NCI-H524 (cell line): ENCODE results near the gene KCTD16.
A peak's percentile ranks its signal among the peaks of the same experiment; 100 is the strongest.

ENCODE experiments used
- DNase-seq, 2 experiments: peaks; one replicate each; lab custom pipeline; 2025; lab: John Stamatoyannopoulos, UW

Gene KCTD16

DNA sequence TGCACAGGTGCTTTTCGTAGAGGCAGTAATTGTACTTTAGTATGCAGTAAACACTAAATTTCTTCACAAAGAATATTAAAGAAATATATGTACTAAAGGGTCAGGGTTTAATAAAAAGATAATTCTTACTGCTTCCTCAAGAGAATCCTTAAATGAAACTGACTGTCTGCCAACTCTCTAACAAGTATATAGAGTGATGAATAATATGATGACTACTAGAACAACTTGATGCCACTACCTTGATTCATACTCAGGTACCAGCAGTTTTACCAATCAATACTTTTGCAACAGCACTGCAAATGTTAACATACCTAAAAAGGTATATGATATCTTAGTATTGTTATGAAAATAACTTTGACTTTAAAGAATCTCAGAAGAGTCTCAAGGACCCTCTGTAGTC, 4.0 kb upstream of the KCTD16 start:
- no peak for DNase-seq

DNA sequence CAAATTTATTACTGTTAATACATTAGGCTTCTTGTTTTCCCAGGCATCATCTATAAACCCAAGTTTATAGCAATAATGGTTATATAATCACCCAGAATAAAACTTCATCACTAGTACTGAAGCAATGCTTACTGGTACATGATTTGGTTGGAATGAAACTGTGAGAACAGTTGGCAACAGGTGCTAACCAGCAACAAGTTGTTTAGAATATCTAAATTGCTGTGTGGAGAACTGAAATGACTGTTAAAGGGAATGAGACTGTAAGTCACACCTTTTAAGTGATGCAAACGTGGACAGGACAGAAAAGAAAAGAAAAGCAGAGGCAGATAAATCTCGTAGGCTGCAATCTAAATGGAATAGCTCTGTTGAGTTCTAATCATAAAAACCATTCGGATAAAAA, 2.7 kb upstream of the KCTD16 start:
- DNase-seq, result no peak

DNA sequence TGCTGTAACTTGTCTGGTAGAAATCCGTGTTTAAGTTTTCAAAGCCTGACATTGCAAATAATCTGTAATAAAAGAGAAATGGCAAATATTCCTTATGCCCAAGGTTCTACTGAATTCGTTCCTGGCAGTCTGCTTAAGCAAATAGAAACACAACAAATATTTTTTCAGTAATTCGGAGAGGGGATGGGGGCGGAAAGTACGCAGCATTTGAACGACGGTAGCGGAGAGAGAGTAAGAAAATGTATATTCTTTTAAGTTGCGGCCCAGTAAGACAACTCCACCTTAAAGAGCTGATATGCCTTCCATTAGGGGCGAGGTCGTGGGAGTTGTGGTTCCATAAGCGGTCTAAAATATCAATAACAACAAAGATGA, 783 bp upstream of the KCTD16 start:
- DNase-seq, result no peak

DNA sequence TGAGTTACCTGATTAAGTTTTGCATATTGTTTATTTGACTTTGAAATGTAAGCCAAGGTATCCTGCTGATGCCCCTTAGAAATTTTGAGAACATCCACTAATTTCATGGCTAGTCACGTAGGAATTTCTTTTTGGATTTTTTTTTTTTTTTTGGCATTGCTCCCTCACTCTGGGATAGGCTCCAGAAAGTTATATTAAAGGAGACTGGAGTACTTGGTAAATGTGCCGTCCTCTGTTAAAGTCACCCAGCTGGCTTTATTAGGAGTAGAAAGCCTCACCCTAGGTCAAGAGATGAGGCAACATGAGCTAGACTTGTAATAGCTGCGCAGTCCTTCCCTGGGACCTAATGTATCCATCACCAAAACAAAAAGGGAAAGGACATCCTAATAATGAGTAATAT, 3.1 kb downstream of the KCTD16 start:
- no peak for DNase-seq

GRCh38 chr5:144177548-144177947, 6.9 kb downstream of the KCTD16 start:
- DNase-seq, result no peak

- no peak for DNase-seq
Observed at GRCh38 chr5:144179226-144179625, 8.6 kb downstream of the KCTD16 start.

DNA sequence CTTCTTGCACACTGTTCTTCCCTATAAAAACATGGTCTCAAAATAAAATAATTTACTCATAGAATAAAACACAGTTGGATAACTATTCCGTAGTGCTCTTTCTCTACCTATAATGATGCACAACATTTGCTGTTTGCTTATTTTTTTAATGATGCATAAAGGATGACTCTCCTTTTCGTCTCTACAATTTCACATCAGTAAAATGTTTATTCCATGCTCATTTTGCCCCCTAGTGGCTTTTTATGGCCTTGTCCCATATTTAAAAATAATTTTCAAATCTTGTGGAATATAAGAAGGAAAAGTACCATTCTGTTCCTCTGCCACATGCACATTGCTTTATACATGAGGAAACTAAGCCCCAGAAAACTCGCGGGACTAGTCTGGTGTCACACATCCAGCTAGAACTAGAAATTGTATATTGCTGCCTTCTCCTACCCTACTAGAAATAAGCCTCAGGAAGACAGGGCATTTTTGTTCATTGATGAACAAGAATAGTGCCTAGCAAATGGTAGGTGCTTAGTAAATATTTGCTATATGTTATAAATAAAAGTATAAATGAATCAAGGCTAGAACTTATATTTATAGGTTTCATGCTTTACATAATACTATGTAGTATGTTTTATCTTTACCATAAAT, 12.7 kb downstream of the KCTD16 start:
- DNase-seq, result peak in 1 of 2 experiments; percentile 40

GRCh38 chr5:144187699-144188294, 17.1 kb downstream of the KCTD16 start:
- no peak for DNase-seq

- DNase-seq, result no peak
Observed at GRCh38 chr5:144189800-144190429, 19.2 kb downstream of the KCTD16 start.

DNA sequence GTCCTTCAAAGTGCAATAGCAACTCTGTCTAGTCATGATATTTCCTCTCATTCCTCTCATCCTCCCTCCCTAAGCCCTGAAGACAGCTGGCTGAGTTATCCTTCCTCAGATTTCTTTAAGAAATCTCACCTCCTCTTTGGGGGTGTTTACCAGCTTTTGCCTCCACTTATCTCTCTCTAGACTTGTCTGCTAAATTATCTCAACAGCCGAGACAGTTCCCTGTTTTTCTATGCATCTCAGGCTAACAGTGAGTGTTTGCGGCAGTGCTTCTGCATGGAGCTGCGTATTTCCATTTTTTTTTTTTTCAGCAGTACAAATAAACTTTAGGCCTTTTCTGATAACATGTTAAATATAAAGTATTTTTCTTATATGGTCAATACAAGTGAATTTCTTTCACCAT, 20.9 kb downstream of the KCTD16 start:
- peak in 1 of 2 experiments; percentile 3 for DNase-seq

DNA sequence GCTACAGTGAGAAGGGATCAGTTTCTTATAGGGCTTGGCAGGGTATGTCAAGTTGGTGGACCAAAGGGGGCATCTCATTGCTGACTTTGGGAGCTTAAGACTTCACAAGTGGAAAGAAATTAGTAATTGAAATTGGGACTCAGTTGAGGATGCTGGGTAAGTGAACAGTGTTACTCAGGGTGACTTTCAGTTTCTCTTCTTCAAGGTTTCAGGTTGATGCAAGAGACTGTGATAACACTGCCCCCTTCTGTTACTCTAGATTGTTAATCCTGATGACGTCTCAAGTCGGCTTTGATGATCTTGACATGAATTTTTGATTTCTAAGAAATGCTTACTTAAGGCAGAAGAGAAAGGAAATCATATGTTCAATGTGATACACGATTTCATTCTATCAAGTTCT, 21.3 kb downstream of the KCTD16 start:
- peak; percentile 4 to 44 for DNase-seq

GRCh38 chr5:144192661-144193060, 22.0 kb downstream of the KCTD16 start:
- DNase-seq, result no peak

DNA sequence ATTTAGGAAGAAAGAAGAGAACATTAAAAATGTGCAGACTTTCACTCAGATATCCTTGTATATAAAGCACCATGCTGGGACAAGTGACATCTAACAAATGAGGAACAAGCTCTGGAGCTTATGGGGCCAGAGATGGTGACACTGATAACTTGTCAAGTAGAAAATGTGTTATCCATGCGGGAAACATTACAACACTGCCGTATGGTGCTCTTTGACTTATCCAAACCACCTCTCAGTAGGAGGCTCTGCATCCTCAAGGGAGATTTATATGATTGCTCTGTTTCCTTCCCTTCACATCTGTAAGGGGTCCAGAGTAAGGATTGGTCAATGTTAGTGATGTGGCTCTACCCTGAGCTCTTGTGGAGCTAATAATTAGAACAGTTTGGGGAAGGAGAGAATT, 23.5 kb downstream of the KCTD16 start:
- DNase-seq, result no peak

DNA sequence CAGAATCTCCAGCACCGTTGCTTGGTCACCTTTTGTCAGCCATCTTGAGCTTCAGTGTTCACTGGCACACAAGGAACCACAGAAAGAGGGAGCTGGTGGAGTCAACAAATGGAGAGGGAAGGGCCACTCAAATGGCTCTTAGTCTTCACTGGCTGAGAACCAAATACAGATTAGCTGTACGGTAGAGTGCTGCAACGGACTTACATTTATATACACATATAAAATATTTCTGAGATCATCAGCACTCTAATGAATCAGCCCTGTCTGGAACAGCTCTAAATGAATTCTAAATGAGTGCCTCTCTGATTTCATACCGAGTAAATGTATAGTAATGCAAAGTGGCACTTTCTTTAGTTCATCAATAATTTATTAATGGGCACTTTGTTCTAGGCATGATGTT, 24.8 kb downstream of the KCTD16 start:
- DNase-seq, result no peak

DNA sequence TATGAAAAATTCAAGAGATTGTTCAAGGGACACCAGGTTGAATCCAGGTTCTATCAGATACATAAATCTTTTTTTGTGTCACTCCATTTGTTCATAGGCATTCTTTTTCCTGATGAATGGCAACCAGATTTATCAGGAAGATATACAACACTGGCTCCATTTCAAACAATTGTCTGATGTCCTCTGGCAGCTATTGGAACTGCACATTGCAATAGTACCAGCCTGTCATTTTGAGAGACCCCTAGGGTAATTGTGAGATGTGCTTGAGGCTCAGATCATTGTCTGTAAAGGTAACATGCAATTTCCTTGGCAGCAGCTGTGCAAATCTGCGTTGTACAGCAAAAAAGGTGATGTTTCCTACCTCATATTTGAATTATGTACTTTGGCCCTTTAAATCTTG, 25.9 kb downstream of the KCTD16 start:
- DNase-seq, result no peak

GRCh38 chr5:144198386-144198785, 27.7 kb downstream of the KCTD16 start:
- no peak for DNase-seq

DNA sequence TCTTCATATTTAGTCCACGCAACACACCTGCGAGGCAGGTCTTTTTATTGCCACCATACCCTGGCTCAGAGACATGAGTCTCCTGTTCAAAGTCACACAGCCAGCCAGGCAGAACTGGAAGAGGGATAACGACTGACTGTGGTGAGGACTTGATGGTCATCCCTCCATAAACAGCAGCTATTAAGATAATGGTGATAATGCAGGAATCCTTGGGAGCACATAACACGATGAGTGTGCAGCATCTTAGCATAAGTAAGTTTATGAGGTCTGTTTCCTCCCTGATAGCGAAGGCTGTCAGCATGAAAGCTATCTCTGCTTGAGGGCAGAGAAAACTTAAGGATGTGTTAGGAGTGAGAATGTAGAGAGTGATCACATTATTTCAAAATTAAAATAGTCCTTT, 30.9 kb downstream of the KCTD16 start:
- DNase-seq, result no peak

GRCh38 chr5:144202072-144202471, 31.4 kb downstream of the KCTD16 start:
- no peak for DNase-seq

DNA sequence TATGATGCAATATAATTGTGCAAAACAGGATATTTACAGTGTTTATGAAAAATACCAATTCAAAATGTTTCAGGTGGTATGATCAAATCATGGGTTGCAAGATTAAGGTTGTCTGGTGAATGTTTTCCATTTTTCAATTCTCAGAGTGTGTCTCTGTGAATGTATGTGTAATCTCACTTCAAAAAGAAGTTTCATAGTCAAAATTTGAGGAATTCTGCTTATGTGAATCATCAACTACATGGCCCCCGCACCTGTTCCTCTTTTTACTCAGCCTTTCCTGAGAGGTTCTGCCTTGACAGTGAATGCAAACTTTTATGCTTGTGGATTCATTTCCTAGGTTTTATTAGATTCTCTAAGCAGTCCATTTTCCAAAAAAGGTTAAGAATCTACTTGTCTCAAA, 32.1 kb downstream of the KCTD16 start:
- DNase-seq, result no peak

DNA sequence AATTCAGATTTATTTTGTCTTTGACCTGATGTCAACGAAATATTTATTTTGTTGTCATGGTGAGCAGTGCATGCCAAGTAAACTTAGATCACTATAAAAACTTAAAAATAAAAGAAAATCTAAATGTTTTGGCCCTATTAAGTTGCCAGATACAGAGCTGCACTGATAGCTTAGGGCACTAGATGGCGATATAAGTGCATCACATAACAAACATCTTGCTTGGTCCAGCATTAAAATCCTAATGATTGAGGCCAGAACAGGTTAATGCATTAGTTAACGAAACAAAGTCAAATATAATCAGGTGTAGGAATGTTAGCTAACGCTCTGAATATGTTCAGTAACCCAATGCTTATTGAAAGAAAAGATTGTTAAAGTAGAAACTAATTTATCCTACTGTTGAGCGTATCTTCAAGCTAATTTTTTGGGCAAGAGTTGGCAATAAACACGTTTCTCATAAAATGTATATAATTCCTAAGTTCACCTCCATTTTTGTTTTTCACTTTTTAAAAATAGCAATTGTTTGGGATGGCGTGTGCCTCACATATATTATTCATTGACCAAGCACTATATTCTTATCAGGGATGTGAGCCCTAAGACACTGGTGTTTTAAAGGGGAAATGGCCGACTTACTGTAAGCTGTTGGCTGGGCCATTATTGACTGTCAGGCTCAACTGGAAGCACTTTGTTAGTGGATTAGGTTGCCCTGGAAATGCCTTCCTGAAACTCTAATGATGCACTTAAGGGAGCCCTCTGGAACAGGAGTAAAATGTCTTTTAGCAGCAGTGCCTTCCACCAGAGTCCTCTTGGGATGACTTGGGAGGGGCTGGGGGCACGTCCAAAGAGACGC, 33.3 kb downstream of the KCTD16 start:
- peak; percentile 72 to 80 for DNase-seq

DNA sequence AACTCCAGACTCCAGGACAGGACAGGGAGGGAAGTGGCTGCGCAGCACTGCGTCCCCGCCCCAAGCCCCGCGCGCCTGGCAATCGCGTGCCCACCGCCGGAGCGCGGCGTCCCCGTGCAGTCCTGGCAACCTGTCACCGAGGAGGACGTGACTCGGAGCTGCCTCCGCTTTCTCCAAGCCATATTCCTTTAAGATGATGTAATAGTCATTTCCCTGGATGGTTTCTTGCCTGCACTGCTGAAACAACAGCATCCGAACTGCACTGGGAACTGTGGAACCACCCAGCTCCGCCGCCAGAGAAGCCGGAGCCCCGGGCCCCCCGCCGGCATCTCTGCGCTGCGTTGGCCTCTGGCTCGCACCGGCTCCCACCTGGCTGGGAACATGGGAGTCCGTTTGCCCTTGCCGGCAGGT, 34.5 kb downstream of the KCTD16 start:
- DNase-seq, result peak in 1 of 2 experiments; percentile 65

- DNase-seq, result no peak
Observed at GRCh38 chr5:144206141-144206540, 35.5 kb downstream of the KCTD16 start.
